A204.1 (cell line): ENCODE results near the gene NR2E1.

Experiments used
- FAIRE-seq: peaks from 2 replicates; lab custom pipeline; 2012; peaks lifted over from hg19 to GRCh38; lab: Jason Lieb, UNC

The NR2E1 gene

GRCh38 chr6:108211671-108212070, 45.8 kb downstream of the NR2E1 start:
- FAIRE-seq: no peak

DNA sequence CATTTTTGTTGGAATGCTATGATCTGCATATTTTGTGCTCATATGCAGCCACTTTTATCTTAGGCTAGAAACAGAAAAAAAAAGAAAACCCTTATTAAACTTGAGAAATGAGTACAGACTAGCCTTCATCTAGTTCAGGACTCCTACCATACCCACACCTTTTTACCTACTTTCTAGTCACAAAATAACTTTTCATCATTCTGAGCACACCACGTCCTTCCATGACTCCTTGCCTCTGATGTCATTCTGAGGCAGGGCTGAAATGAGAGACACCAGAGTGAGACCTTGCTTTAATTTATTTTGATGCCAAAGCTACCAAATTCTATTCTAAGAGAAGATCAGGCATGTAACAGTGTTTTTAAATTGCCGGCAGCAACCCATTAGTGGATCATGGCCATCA, 56.2 kb downstream of the NR2E1 start:
- no peak for FAIRE-seq

DNA sequence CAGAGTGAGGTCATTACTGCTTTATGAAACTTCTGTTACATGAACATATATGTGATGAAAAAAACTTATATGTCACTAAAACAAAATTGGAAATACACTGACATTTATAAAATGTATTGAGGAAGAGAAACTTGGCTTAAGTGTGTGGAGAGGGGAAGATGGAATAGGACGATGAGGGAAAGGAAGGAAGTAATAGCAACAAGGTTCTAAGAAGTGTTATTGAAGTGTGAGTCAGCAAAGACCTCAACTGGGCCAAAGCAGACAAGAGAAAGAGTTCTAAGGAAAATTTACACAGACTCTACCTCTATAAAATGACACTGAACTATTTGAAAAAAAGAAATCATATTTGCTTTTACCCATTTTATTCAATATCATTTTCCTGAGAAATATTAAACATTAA, 56.7 kb downstream of the NR2E1 start:
- FAIRE-seq: no peak

GRCh38 chr6:108227290-108227689, 61.5 kb downstream of the NR2E1 start:
- FAIRE-seq: no peak

- FAIRE-seq: no peak
These were observed 62.6 kb downstream of the NR2E1 start for GRCh38 chr6:108228416-108228815.

GRCh38 chr6:108235127-108235526, 69.3 kb downstream of the NR2E1 start:
- FAIRE-seq: no peak

DNA sequence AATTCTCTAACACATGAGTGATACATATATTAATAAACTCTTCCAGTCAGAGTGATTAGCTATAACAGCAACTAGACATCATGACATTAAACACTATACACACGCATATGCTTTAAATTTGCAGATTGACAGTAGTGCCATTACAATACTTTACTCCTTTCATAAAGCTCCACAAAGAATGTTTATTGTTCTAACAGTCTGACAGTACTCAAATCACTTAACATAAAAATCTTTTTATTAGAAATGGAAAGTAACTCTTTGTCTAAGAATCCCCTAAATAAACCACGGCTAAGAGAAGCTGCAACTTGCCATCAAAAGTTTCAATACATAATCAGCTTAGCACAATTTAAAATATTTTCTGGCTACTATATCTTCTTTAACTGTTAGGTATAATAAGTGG, 71.0 kb downstream of the NR2E1 start:
- no peak for FAIRE-seq

DNA sequence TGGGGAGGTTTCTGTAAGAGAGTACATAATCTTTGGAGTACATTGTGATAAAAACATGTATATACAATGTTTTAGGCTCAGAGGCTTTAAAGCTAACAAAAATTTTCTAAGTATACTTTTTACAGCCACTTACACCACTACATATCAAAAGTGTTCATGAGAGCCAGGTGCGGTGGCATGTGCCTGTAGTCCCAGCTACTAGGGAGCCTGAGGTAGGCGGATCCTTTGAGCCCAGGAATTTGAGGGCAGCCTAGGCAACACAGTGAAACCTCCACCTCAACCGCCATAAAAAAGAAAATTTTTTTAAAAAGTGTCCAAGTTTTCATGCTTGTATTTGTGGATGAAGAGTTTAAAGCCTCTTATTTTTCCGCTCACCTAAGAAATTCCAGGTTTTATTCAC, 72.5 kb downstream of the NR2E1 start:
- FAIRE-seq: no peak
